NCI-H2227 (cell line): Measurements from ENCODE around the gene RYR2.
A peak's percentile ranks its signal among the peaks of the same experiment; 100 is the strongest.
"Not testable (repeated sequence)": the region's sequence is repeated elsewhere in the genome, so short reads cannot be mapped to it uniquely, and the experiment has no call there.

ENCODE experiments used
- DNase-seq: peaks from one replicate; lab custom pipeline; 2025; ENCODE audit not compliant: unreplicated experiment; lab: John Stamatoyannopoulos, UW

The RYR2 gene

DNA sequence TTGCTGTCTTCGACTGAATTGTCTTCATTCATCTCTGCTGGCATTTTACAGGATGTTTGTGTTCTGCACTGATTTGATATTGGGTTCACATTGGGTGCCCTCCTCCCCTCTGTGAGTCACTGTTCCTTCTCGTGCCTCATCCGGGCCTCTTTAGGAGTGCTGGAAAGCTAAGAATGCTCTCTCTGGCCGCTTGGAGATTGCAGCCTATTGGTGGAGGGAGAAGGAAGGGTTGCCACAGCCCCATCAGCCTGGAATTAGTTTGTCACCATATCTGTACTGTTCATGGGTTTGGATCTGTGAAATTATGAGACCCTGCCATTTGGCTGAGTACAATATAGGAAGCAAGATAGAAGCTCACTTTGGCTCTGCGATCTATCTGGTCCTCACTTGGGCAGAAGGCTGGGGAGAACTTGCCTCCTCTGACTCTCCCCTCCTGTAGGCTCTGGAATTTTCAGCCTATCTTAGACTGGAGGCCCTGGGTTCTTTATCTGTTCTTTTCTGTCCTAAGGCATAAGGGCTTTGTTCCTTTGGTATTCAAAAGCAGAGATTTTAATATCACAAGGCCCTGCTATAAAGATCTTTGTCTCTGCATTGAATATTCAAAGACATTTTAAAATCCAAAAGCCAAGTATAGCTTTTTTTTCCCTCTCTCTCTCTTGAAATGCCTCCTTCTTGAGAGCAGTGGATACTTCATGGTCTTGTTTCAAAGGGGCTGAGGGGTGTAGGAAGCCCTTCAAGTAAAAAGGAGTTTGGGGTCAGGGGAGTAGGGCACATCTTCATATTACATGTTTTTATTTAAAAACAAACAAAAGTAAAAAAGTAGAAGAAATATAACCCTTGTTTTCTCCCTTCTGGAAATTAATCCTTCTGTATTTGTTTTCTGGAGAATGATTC is 500.8 kb downstream of the RYR2 start:
- no peak for DNase-seq

DNA sequence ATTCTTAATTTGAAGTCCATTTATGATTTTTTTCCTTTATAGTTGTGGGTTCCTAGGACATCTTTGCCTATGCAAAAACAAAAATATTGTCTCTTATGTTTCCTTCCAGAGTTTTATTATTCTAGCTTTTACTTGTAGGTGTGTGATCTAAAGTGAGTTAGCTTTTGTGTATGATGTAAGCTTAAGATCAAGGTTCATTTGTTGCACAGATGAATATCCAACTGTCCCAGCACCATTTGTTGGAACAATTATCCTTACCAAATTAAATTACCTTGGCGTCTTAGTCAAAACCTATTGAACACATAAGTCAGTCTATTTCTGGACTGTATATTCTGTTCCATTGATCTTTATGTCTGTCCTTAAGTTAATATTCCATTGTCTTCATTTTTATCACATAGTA is 511.1 kb downstream of the RYR2 start:
- DNase-seq, result no peak

DNA sequence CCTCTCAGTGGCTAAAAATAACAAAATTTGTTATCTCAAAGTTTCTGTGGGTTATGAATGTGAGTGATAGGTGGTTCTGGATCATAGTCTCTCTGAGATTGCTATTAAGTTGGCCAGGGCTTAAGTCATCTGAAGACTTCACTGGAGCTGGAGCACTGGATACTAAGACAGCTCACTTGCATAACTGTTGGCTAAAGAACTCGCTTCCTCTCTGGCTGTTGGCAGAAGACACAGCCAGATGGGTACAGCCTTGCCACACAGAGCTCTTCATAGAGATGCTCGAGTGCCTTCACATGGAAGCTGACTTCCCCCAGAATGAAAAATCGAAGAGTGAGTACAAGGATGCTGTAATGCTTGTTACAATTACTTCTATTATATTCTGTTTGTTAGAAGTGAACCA is 514.9 kb downstream of the RYR2 start:
- DNase-seq, result no peak

DNA sequence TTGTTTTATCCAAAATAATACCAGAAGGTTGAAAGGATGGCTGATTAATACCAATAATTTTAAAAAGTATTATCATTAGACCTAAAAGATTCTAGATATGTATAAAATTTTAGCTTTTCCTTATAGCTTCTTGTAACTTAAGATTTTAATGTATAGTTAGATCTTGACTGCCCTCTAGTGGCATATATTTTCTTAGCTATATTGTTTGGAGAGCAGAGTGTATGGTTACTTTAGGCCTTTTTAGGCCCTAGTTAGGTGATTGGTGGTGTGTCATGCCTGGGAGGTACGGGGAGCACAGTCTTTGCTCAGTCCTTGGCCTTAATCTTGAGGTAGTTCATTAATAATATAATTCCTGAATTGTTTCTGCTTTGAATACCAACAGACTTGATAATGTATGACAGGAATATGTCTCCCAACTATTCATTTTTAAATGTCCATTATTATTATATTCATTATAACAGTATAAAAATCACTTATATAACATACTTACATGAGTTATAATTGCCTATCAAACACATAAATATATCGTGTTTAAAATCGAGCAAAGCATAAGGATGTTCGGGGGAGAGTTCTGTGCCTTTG is 520.3 kb downstream of the RYR2 start:
- peak; percentile 53 for DNase-seq

DNA sequence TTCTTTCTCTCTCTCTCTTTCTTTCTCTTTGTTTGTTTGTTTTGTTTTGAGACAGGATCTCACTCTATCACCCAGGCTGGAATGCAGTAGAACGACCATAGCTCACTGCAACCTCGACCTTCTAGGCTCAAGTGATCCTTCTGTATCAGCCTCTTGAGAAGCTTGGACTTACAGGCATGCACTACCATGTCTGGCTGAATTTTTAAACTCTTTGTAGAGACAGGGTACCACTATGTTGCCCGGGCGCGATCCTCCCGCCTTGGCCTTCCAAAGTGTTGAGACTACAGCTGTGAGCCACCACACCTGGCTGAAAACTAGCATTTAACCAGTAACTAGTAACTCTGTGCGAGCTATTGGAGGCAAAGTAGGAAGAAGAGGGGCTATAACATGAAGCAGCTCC is 523.3 kb downstream of the RYR2 start:
- no peak for DNase-seq

DNA sequence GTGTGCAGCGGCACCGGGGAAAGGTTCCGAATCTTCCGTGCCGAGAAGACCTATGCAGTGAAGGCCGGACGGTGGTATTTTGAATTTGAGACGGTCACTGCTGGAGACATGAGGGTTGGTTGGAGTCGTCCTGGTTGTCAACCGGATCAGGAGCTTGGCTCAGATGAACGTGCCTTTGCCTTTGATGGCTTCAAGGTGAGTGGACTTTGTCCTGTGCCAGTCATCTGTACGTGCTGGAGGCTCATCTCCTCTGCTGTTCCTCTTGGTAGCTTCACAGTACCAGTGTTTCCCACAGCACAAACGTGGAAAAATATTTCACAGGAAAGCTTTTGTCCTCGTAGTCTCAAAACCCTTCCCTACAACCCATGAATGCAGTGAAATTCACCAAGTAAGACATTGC is 524.6 kb downstream of the RYR2 start:
- DNase-seq, result no peak

DNA sequence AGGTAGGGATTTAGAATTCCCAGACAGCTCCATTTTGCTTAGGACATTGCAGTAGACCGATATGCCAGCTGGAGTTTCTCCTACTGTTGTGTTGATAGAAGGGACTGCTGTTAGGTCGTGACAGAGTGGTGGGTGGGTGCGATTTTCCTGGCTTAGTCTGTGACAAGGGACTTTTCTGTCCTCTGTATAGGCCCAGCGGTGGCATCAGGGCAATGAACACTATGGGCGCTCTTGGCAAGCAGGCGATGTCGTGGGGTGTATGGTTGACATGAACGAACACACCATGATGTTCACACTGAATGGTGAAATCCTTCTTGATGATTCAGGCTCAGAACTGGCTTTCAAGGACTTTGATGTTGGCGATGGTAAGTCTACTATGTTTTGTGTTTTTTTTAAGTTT is 527.0 kb downstream of the RYR2 start:
- no peak for DNase-seq

DNA sequence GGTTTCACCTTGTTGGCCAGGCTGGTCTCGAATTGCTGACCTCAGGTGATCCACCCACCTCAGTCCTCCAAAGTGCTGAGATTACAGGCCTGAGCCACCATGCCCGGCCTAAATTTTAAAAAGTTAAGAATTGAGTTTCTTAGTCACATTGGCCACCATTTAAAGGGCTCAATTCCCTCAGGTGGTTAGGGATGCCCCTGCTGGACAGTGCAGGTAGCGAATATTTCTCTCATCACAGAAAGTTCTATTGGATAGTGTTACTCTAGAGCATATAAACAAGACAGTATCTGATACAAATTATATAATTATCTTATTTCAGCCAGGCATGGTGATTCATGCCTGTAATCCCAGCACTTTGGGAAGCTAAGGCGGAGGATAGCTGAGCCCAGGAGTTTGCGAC is 528.5 kb downstream of the RYR2 start:
- no peak for DNase-seq

DNA sequence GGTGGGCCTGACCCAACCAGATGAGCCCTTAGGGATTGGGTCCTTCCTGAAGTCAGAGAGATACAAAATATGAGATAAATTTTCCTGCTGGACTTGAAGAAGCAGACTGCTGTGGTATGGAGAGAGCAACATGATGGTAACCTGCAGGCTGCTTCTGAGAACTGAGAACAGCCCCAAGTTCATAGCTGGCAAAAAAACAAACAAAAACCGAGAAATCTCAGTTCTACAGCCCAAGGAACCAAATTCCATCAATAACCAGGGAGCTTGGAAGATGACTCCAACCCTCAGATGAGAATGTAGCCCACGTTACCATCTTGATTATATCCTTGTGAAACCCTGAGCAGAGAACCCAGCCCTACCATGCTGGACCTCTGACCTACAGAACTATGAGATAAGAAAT is 532.6 kb downstream of the RYR2 start:
- DNase-seq, result no peak

DNA sequence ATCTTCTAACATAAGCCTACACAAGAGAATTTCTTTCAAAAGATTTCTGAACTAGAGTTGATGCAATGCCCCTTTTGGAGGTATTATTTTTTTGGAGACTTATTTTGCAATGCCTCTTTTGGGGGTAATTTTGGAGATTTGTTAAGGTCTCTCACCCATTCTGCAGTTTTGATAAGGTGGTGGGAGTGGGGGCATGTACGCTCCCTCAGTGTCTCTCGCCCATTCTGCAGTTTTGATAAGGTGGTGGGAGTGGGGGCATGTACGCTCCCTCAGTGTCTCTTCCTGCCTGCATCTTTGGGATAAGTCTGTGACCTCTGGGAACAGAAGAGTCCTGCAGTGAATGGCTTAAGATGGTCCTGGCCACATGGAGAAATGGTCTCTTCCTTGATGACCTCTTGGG is 536.6 kb downstream of the RYR2 start:
- DNase-seq, result no peak

DNA sequence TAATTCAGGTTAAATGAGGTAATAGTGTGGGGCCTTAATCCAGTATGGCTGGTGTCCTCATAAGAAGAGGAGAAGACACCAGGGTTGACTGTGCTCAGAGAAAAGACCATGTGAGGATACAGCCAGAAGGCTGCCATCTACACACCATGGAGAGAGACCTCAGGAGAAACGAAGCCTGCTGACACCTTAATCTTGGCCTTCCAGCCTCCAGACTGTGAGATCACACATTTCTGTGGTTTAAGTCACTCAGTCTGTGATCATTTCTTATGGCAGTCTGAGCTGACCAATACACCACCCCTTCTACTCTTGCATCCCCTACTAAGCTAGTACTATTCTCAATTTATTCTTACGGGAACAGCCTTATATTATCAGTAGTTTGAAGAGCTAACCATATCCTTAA is 538.7 kb downstream of the RYR2 start:
- DNase-seq, result no peak

DNA sequence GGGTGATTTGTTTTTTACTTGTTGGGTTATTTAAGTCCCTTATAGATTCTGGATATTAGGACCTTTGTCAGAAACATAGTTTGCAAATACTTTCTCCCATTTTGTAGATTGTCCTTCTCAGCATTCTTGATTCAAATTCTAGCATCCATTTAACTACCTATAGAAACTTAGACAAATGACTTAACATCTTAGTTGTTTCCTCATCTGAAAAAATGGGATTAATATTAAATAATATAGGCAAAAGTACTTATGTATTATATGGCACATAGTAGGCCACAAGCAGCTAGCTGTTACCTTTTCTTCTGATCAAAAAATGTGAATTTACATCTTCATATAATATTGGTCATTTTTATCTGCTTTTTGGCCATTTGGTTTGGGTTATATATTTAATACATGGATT is 541.3 kb downstream of the RYR2 start:
- no peak for DNase-seq

DNA sequence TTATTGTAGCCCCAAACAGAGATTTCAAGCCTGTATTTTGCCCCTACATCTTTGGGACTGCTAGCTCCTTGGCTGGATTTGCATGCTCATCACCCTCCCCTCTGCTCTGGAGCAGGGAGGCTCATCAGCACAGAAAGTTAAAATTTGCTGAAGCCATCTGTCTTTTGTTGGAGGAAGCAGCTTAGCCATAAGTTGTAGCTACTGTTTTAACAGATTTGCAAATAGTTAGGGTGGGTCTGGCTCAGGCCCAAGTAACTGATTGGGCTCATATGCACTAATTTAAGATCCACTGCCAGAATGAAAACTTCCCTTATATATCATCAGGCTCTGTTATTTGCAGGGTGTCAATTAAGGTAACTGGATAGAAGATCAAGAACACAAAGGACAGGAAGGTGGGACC is 541.8 kb downstream of the RYR2 start:
- DNase-seq, result no peak

DNA sequence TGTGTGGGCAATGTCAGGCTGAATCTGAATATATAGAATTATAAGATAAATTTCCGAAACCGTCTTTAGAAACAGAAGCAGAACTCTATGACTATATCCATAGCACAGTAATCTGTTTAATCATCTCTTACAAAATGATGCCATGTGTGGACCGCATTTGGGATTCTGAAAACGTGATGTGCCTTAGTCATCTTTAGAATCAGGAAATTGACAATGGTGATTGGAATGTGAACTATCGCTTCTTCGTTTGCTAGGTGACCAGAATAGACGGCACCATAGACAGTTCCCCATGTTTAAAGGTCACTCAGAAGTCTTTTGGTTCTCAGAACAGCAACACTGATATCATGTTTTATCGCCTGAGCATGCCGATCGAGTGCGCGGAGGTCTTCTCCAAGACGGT is 548.4 kb downstream of the RYR2 start:
- no peak for DNase-seq

DNA sequence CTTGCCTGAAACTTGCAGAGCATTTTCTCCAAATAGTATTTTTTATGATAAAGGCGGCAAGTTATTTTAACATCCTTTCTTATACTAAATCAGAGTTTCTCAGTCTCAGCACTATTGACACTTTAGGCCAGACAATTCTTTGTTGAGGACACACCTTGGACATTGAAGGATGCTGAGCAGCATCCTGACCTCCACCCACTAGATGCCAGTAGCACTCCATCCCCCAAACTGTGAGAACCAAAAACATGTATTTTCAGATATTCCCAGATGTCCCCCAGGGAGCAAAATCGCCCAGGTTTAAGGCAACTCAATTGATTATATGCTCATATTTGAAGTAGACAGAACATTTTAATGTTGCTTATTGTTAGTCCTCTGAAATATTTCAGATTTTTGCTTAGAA is 549.4 kb downstream of the RYR2 start:
- no peak for DNase-seq

DNA sequence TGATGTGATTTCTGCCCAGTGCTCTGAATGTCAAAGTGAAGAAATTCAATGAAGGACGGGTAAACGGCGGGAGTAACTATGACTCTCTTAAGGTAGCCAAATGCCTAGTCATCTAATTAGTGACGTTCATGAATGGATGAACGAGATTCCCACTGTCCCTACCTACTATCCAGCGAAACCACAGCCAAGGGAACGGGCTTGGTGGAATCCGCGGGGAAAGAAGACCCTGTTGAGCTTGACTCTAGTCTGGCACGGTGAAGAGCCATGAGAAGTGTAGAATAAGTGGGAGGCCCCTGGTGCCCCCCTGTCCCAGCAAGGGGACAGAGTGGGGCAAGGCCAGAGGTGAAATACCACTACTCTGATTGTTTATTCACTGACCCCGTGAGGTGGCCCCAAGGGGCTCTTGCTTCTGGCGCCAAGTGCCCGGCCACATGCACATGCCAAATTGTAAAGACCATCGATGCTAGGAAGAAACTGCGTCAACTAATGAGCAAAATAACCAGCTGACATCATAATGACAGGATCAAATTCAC is 561.1 kb downstream of the RYR2 start:
- not testable (repeated sequence) for DNase-seq

DNA sequence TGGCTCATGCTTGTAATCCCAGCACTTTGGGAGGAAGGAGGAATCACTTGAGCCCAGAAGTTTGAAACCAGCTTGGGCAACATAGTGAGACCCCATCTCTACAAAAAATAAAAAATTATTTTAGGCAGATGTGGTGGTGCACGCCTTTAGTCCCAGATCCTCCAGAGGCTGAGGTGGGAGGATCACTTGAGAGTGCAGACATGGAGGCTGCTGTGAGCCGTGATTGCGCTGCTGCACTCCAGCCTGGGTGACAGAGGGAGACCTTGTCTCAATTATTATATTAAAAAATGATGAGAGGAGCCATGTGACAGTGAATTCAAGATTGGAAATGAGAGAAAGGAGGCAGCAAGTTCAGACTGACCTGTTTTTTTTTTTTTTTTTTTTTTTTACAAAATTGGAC is 566.4 kb downstream of the RYR2 start:
- no peak for DNase-seq

DNA sequence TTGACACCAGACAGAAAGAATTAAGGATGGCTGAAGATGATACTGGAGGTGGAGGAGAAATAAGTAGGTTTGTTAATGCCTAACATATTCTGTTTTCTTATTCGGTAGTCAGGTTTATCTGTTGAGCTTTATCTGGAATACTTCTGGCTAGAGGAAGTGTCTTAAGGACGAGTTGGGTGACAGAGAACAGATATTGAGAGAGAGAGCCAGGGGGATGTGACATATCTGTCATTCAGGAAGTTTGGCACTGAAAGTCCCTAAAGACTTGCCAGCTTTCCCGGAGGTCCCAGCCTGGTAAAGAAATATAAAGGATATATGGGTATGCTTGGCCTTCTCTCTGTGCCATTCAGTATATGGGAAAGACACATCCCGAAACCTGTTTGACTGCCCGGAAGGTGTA is 568.2 kb downstream of the RYR2 start:
- DNase-seq, result no peak

DNA sequence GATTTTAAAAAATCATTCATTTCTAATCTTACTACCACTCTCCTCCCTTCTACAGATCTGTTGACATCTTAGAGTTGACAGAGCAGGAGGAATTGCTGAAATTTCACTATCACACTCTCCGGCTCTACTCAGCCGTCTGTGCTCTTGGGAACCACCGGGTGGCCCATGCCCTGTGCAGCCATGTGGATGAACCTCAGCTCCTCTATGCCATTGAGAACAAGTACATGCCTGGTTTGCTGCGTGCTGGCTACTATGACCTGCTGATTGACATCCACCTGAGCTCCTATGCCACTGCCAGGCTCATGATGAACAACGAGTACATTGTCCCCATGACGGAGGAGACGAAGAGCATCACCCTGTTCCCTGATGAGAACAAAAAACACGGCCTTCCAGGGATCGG is 572.0 kb downstream of the RYR2 start:
- DNase-seq, result no peak

DNA sequence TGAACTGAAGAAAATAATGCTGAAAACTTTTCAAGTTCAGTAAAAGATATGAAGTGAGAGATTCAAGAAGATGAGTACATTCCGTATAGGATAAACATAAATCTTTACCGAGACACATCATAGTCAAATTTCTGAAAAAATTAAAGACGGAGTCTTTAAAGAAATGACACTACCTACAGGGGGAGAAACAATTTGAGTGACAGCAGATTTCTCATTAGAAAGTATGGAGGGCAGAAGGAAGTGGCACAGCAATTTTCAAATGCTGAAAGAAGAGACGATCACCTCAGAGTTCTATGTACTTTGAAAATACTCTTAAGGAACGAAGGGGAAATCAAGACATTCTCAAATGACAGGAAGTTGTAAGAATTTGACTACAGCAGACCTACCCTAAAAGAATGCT is 577.6 kb downstream of the RYR2 start:
- no peak for DNase-seq

DNA sequence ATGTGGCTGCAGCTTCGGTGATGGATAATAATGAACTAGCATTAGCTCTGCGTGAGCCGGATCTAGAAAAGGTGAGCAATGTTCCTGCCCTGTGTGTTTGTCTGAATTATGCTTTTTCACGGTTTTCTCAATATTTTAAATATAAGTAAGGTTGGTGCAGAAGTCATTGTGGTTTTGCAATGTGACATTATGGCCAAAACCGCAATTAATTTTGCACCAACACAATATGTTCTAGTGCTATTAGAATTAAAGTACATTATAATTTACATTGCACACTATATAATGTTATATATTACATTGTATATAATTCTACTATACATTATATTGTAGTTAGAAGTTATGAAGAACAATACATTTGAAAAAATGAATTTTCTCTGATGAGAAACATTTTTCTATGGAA is 592.9 kb downstream of the RYR2 start:
- no peak for DNase-seq

DNA sequence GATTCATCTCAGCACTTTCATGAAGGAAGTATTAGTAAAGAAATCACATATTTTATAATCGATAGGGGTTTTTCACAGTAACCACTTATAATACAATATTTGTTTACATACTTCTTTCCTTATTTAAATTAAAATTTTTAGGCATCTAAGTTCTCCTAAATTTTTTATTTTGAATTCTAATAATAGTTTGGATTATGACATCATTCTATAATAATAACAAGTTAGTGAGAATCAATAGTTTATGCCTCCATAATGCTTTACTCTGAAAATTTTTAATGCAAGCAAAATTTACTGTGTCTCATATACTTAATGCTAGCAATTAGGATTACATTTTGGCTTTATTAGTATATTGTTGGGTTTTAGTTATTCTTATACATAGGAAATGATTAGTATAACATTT is 596.6 kb downstream of the RYR2 start:
- no peak for DNase-seq
